ENCODE data around the gene RDX. TPM values are rescaled to one million over a fixed set of nuclear protein-coding genes. Genes with fewer than 3 reads are reported as not detected.
A peak's percentile ranks its signal among the peaks of the same experiment; 100 is the strongest.

The RDX gene
- polyA plus RNA-seq, 2 of the 4 experiments (the other 2 are of a cell fraction) = 158 to 183 TPM

GRCh38 chr11:110186456-110186855 is 110.0 kb downstream of the RDX start:
- no peak for ATAC-seq
- DNase-seq (ENCODE audit: low read depth in 1 of 2, low spot score in 1 of 2) = no peak
- Histone ChIP-seq H3K4me3 (no peak overlapping the region), H3K4me2 (no peak overlapping the region), H3K4me1 (peaks cover 24% of the 10 kb centered on the region; the same call in 2 of the 3 replicates), H3K27ac (peak overlapping the region; percentile 61 to 68; a peak in 3 of 6 replicates), H3K9me3 (no peaks in the 10 kb centered on the region)
- ChIA-PET POLR2A (no interaction called here), CTCF (interaction anchor here (1.6 to 1.7 kb wide), 2 partner anchors 7 to 15 kb away, joined by 3 to 6 read pairs; no protein-coding TSS in a partner anchor)
- WGBS (ENCODE audit: missing lambda C conversion rate) = 92% methylated on average over 5 of the region's 5 CpGs
- TF ChIP-seq KDM1A (IDR thresholded peaks at IDR 0.05; ENCODE audit: low read depth) (no peak), POLR2AphosphoS2 (conservative IDR thresholded peaks at IDR 0.05; ENCODE audit: low read length) (no peak), RAD21 (conservative IDR thresholded peaks at IDR 0.05 in 1 of 2, IDR thresholded peaks at IDR 0.05 in 1 of 2) (no peak), ZFP36 (IDR thresholded peaks at IDR 0.05; ENCODE audit: borderline replicate concordance, partially characterized antibody) (no peak), HOXB13 (CRISPR knock-in tag; IDR thresholded peaks at IDR 0.05; ENCODE audit: low read depth) (no peak), NR3C1 (IDR thresholded peaks at IDR 0.05) (no peak), RARB (CRISPR knock-in tag; IDR thresholded peaks at IDR 0.05) (no peak), CHD2 (IDR thresholded peaks at IDR 0.05; ENCODE audit: low read length, partially characterized antibody) (no peak), HDAC2 (IDR thresholded peaks at IDR 0.05) (no peak), TFCP2L1 (CRISPR knock-in tag; IDR thresholded peaks at IDR 0.05) (no peak)
- no peak for FAIRE-seq

GRCh38 chr11:110185599-110185998 is 110.8 kb downstream of the RDX start:
- CTCF ChIA-PET = interaction anchor here (1.0 to 1.7 kb wide), 4 partner anchors 8 to 185 kb away, joined by 3 to 6 read pairs (median 4); no protein-coding TSS in a partner anchor
- no peak for ATAC-seq
- H3K27ac ChIP-seq = peak overlapping the region; percentile 61 to 68; a peak in 4 of 6 replicates

DNA sequence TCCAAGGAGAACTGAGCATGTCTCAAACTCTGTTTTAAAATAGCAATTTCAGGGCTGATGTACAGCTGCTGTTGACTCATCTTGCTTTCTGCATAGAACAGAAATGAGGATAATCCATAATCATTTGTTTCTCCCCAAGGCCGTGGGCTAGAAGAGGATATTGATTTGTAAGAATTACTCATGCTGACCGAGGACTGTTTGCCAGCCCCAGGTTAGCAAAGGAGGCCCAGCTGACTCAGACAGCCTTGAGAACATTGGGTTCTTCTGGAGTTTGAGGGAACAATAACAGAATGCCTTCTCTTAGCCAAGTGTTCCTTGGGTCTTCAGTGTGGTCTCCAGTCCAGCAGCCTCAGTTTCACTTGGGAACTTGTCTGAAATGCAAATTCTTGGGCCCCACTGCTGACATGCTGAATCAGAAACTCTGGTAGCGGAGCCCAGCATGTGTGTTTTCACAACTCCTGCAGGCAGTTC is 111.3 kb downstream of the RDX start:
- ChIA-PET CTCF (interaction anchor here (1.0 to 1.7 kb wide), 4 partner anchors 9 to 185 kb away, joined by 3 to 6 read pairs (median 4); no protein-coding TSS in a partner anchor), POLR2A (no interaction called here)
- WGBS (ENCODE audit: missing lambda C conversion rate) = 23% methylated on average over 2 of the region's 3 CpGs
- FAIRE-seq = no peak
- Histone ChIP-seq H3K4me3 (no peak overlapping the region), H3K4me1 (peaks cover 24% of the 10 kb centered on the region; the same call in 2 of the 3 replicates), H3K27ac (peak overlapping the region; percentile 61 to 68; a peak in 4 of 6 replicates), H3K9me3 (no peaks in the 10 kb centered on the region), H3K4me2 (peak overlapping the region; percentile 29; the same call in 1 of the 3 replicates)
- no peak for DNase-seq (ENCODE audit: low read depth in 1 of 2, low spot score in 1 of 2)
- no peak for TF ChIP-seq KDM5A (IDR thresholded peaks at IDR 0.05)
- TF ChIP-seq, protein P1, sequence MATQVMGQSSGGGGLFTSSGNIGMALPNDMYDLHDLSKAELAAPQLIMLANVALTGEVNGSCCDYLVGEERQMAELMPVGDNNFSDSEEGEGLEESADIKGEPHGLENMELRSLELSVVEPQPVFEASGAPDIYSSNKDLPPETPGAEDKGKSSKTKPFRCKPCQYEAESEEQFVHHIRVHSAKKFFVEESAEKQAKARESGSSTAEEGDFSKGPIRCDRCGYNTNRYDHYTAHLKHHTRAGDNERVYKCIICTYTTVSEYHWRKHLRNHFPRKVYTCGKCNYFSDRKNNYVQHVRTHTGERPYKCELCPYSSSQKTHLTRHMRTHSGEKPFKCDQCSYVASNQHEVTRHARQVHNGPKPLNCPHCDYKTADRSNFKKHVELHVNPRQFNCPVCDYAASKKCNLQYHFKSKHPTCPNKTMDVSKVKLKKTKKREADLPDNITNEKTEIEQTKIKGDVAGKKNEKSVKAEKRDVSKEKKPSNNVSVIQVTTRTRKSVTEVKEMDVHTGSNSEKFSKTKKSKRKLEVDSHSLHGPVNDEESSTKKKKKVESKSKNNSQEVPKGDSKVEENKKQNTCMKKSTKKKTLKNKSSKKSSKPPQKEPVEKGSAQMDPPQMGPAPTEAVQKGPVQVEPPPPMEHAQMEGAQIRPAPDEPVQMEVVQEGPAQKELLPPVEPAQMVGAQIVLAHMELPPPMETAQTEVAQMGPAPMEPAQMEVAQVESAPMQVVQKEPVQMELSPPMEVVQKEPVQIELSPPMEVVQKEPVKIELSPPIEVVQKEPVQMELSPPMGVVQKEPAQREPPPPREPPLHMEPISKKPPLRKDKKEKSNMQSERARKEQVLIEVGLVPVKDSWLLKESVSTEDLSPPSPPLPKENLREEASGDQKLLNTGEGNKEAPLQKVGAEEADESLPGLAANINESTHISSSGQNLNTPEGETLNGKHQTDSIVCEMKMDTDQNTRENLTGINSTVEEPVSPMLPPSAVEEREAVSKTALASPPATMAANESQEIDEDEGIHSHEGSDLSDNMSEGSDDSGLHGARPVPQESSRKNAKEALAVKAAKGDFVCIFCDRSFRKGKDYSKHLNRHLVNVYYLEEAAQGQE (IDR thresholded peaks at IDR 0.05) = no peak
- ATAC-seq = no peak

More at GRCh38 chr11:110185599-110185998, 110.8 kb downstream of the RDX start:
- Histone ChIP-seq H3K4me3 (no peak overlapping the region), H3K4me1 (peaks cover 24% of the 10 kb centered on the region; the same call in 2 of the 3 replicates), H3K9me3 (no peaks in the 10 kb centered on the region), H3K4me2 (peak overlapping the region; percentile 29; the same call in 1 of the 3 replicates)
- POLR2A ChIA-PET = no interaction called here
- no peak for DNase-seq (ENCODE audit: low read depth in 1 of 2, low spot score in 1 of 2)
- WGBS (ENCODE audit: missing lambda C conversion rate) = 74% methylated on average over 5 of the region's 7 CpGs
- no peak for FAIRE-seq
- TF ChIP-seq JUN (IDR thresholded peaks at IDR 0.05) = no peak

DNA sequence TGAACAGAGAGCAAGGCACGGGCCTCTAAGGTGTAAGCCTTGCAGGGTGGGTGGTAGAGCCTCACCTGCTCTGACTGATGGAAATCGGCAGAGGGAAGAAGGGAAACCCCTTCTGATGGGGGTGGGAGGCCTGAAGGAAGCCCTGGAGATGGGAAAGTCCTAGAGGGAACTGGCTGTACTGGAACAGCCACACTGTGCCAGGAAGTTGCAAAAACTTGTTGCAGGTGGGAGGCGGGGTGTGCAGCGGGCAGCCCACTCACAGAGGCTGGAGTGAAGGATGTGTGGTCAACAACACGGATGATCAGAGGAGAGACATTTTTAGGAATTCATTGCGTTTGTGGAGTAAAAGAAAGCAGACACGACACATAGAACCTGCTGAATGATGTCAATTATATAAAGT is 112.0 kb downstream of the RDX start:
- Histone ChIP-seq H3K27ac (peak overlapping the region; percentile 61 to 68; a peak in 4 of 6 replicates), H3K4me1 (peaks cover 24% of the 10 kb centered on the region; the same call in 2 of the 3 replicates), H3K4me3 (no peak overlapping the region), H3K9me3 (no peaks in the 10 kb centered on the region), H3K4me2 (no peak overlapping the region)
- ChIA-PET POLR2A (no interaction called here), CTCF (interaction anchor here (1.2 to 1.6 kb wide), 3 partner anchors 11 to 193 kb away, joined by 3 to 6 read pairs (median 4); no protein-coding TSS in a partner anchor)
- FAIRE-seq (no peak), DNase-seq (ENCODE audit: low read depth in 1 of 2, low spot score in 1 of 2) (no peak), ATAC-seq (no peak)
- TF ChIP-seq POLR2AphosphoS2 (conservative IDR thresholded peaks at IDR 0.05; ENCODE audit: low read length) (no peak), USF2 (IDR thresholded peaks at IDR 0.05) (no peak), NR3C1 (IDR thresholded peaks at IDR 0.05) (no peak), PHF8 (IDR thresholded peaks at IDR 0.05; ENCODE audit: borderline replicate concordance, low read depth) (no peak), EP300 (IDR thresholded peaks at IDR 0.05) (no peak), FOSB (CRISPR knock-in tag; IDR thresholded peaks at IDR 0.05) (no peak), KDM1A (IDR thresholded peaks at IDR 0.05; ENCODE audit: low read depth) (no peak), JUNB (IDR thresholded peaks at IDR 0.05) (no peak), CHD2 (IDR thresholded peaks at IDR 0.05; ENCODE audit: low read length, partially characterized antibody) (no peak), EHMT2 (IDR thresholded peaks at IDR 0.05; ENCODE audit: low read depth) (no peak), ATOH8 (CRISPR knock-in tag; IDR thresholded peaks at IDR 0.05; ENCODE audit: low read depth) (no peak), RAD21 (conservative IDR thresholded peaks at IDR 0.05 in 1 of 2, IDR thresholded peaks at IDR 0.05 in 1 of 2) (no peak), HEYL (CRISPR knock-in tag; IDR thresholded peaks at IDR 0.05) (no peak)
- WGBS (ENCODE audit: missing lambda C conversion rate) = 85% methylated on average over 7 of the region's 7 CpGs

Measured in A549 (cell line).